Brain pericyte (primary cell): Measurements from ENCODE around the gene NTRK2.

ENCODE experiments used
- DNase-seq: peaks from one replicate; pipeline ENCODE4 v3.0.0-alpha.2; 2012; ENCODE audit warnings: low read depth, low spot score

Gene NTRK2

GRCh38 chr9:84849049-84849448, 179.5 kb downstream of the NTRK2 start:
- DNase-seq: no peak

GRCh38 chr9:84850830-84851392, 181.4 kb downstream of the NTRK2 start:
- no peak for DNase-seq

- peak; percentile 89 for DNase-seq
Measured at GRCh38 chr9:84851935-84852585, 182.5 kb downstream of the NTRK2 start.

- no peak for DNase-seq
Measured at GRCh38 chr9:84852617-84853301, 183.2 kb downstream of the NTRK2 start.

- no peak for DNase-seq
Measured at GRCh38 chr9:84856181-84856632, 186.7 kb downstream of the NTRK2 start.

- DNase-seq: no peak
Measured at GRCh38 chr9:84857211-84857610, 187.7 kb downstream of the NTRK2 start.

- no peak for DNase-seq
Measured at GRCh38 chr9:84858364-84858763, 188.8 kb downstream of the NTRK2 start.

- peak; percentile 33 for DNase-seq
Measured at GRCh38 chr9:84860249-84861115, 191.0 kb downstream of the NTRK2 start.

GRCh38 chr9:84861455-84861854, 191.9 kb downstream of the NTRK2 start:
- no peak for DNase-seq

- no peak for DNase-seq
Measured at GRCh38 chr9:84862308-84862707, 192.8 kb downstream of the NTRK2 start.

GRCh38 chr9:84862810-84863287, 193.3 kb downstream of the NTRK2 start:
- no peak for DNase-seq

- DNase-seq: no peak
Measured at GRCh38 chr9:84863372-84863771, 193.8 kb downstream of the NTRK2 start.

GRCh38 chr9:84866396-84867175, 197.1 kb downstream of the NTRK2 start:
- DNase-seq: no peak

- no peak for DNase-seq
Measured at GRCh38 chr9:84867186-84867585, 197.7 kb downstream of the NTRK2 start.

- DNase-seq: no peak
Measured at GRCh38 chr9:84869091-84869490, 199.6 kb downstream of the NTRK2 start.

- DNase-seq: no peak
Measured at GRCh38 chr9:84871983-84872382, 202.5 kb downstream of the NTRK2 start.

- no peak for DNase-seq
Measured at GRCh38 chr9:84874022-84874421, 204.5 kb downstream of the NTRK2 start.

- no peak for DNase-seq
Measured at GRCh38 chr9:84874596-84874995, 205.1 kb downstream of the NTRK2 start.

GRCh38 chr9:84875193-84875592, 205.7 kb downstream of the NTRK2 start:
- DNase-seq: no peak

GRCh38 chr9:84879631-84880030, 210.1 kb downstream of the NTRK2 start:
- DNase-seq: no peak

- DNase-seq: no peak
Measured at GRCh38 chr9:84880835-84881234, 211.3 kb downstream of the NTRK2 start.
